Activated effector memory CD4-positive, alpha-beta T cell treated with Interleukin-2 at 50 U/mL for 16 hours (primary cell): ENCODE data around the gene TTLL1.
"Not testable (repeated sequence)": the region's sequence is repeated elsewhere in the genome, so short reads cannot be mapped to it uniquely, and the experiment has no call there.

Experiments
- DNase-seq: peaks from one replicate; pipeline ENCODE4 v3.0.0-alpha.2; 2020

The TTLL1 gene

DNA sequence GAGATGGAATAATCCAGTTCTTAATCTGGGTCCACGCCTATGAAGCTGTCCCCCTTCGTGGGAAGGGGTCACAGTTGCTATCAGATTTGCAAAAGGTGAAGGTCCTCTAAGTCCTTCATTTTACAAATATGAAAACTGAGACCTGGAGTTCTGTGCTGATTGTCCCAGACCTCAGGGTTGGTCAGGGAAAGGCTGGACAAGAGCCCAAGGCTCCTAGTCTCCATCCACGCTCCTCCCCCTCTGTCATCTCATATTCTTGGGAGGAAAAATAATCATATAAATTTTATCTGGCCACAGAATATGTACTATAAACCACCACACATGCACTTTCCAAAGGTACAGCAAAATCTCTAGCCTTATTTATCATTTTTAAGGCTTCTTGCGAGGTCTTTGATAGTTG, 79.7 kb downstream of the TTLL1 start:
- no peak for DNase-seq

DNA sequence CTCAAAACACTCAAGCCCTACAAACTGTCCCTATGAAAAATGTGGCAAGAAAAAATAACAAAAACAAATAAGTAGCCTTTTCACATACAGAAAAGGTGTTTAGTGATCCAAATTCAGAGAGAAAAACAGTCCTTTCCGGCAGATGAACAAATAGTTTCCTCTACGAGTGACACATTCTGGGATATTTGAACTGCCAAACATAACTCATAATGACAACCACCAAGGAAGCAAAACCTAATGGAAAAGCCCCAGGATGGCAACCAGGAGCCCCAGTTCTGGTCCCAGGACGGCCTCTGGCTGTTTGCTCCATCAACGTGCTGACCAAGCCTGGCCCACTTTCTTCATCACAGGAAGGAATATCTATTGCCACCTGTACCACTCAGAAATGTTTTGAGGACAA, 80.3 kb downstream of the TTLL1 start:
- no peak for DNase-seq

DNA sequence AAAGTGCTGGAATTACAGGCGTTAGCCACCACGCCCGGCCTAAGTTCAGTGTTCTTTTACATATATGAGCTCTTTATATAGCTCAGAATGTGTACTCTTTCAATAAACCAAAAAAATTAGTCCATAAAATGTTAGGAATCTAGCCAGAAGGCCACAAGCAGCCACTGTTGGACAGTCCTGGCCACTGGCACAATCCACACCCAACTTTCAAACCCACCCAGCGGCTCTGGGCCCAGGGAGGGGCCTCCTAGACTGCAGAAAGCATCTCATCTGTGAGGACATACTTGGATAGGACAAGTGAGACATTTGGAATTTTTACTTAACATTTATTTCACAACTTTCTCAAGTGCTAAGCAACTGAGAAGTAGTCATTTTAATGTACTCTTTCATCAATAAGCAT, 80.7 kb downstream of the TTLL1 start:
- no peak for DNase-seq

DNA sequence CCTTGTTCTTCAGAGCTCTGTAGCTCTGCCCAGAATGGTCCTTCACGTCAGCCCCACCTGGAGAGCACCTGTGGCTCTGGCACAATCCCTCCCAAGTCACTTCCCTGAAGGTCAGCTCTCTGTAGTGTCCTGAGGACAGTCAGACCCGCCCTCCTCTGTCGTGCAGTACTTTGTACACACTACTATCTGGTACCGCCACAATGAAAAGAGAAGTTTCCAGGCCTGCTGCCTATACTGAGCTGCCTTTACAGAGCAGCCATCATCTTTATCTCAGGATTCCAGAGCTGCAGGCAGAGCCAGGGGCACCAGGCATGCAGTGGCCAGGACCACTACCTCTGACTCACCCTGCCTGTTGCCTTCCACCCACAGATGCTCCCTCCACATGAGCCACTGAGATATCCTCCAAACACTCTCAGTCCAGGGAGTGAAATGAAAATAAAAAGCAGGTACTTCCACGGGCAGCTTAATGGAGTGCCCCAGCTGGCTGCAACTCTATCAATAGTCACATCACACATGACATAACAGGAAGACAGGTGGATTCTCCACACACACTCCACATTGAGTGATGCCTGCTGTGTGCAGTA, 81.6 kb downstream of the TTLL1 start:
- no peak for DNase-seq

DNA sequence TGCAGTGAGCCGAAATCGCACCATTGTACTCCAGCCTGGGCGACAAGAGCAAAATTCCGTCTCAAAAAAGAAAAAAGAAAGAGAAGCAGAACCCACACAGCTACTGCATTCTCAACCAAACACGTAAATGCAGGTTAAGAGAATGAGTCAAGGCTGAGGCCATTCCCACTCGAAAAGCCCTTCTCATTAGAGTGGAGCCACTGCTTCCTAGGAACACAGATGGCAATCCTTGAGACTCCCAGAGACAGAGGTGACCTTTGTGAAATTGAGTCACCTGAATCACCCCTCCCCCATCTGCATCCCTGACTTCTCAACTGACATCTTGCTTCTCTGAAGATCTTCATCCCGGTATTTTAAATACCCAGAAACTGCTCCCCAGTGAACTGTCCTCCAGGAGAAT, 82.4 kb downstream of the TTLL1 start:
- no peak for DNase-seq

DNA sequence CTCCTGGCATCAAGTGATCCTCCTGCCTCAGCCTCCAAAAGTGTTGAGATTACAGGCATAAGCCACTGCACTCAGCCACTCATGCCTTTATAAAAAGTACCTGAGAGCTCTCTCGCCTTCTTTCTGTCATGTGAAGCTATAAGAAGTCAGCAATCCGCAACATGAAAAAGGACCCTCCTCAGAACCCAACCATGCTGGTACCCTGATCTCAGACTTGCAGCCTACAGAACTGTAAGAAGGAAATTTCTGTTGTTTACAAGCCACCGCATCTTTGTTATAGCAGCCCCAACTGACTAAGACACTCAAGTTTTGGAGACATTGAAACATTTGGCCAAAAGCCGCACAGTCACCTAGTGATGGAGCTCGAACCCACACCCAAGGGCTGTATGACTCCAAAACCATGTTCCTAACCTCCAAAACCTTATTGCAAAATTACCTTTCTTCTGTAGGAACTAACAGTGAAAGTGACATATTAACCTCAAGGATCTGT, 83.1 kb downstream of the TTLL1 start:
- DNase-seq, result no peak

DNA sequence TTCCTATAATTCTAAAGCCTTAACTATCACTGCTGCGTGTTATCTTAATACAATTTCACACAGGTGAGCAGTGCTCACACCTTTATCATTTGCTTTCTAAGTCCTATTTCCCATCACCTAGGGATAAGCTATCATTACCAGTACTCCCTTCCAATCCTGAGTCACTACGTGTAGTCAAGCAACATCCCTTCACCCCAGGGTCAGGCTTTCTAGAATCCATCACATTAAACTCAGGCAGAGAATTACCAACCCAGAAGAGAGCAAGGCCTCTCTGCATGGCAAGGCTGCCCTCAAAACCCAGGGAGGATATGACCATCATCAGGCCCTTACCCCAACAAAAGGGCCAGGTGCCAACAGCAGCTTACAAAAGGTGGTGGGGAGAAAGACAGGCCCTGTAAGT, 84.1 kb downstream of the TTLL1 start:
- DNase-seq, result no peak

DNA sequence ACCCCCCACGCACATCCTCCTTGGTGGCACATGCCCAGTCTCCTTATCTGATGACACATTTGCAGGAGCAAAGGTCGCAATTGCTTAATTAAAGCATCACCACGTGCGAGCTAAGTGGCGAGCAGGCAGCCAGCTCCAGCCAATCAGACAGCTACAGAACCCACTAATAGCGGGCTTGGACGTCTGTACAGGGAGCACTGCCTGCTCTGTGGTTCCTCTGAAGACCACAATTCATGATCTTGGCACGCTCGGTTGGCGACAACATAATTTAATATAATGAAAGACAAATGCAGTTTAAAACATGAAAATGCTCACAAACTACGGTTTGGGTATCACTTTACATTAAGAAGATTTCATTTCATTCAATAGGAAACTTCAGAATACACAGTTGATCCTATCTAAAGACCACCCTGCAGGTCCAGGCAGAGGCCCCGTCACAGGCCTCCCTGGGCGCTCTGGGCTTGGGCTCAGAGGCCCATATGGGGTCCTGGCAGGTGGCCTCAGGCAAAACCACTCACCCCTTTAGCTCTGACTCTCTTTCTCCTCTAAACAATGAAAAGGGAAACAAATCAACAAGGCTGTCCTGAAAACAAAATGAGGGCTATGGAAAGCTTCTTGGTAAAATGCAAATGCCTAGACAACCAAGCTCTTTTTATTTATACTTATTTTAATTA, 84.7 kb downstream of the TTLL1 start:
- no peak for DNase-seq

DNA sequence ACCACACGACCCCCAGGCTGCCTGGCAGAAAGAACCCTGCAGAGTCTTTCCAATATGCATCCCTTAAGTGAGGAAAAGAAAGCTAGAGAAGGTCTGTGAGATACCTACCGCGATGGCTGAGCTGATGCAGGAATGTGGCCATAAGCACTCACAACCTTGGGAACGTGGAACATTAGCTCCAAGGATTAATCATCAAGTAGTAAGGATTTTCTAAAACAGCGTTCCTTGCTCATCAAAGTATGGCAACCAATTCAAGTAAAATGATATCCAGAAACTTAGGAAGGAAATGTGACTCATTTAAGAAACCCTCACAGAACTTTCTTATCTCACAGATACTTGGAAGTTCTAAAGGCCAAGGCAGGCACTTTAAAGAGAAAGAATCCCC, 87.0 kb downstream of the TTLL1 start:
- no peak for DNase-seq

DNA sequence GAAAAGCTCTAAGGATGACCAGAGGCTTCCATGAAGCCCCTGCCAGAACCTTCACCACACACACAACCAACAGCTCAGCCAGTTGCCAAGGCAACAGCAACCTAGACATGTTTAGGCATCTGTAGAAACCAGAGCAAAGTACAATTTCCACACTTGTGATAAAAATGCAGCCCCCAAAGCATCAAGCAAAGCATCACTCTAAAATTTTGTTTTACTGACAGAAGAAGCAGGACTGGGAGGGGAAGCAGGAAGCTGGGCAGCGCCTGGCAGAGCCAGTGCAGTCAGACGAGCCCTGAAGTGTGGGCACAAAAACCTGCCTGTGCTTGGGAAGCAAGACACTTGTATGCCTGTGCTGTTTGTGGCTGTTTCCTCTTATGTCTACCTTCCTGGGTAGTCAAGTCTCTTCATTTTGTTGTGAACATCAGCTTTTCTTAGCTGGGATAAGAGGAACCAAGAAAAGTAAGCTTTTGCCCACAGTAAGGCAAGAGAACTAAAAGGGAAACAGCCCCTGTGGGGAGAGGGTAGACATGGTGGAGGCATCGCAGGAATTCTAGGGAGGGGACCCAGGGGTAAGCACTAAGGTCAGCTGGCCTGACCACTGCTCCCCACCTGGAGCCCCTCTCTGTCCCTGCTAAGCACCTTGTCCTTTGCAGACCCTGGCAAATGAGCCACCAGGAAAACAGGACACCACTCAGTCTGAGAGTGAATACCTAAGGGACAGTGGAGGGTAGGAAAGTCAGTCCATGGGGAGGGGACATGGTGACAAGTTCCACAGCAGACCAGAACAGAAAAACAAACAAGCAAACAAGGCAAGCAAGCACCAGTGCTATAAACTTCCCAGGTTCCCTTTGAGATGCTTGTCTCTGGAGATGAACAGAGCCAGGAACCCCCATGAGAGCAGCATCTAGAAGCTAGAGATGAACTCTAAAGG, 87.7 kb downstream of the TTLL1 start:
- DNase-seq, result no peak

DNA sequence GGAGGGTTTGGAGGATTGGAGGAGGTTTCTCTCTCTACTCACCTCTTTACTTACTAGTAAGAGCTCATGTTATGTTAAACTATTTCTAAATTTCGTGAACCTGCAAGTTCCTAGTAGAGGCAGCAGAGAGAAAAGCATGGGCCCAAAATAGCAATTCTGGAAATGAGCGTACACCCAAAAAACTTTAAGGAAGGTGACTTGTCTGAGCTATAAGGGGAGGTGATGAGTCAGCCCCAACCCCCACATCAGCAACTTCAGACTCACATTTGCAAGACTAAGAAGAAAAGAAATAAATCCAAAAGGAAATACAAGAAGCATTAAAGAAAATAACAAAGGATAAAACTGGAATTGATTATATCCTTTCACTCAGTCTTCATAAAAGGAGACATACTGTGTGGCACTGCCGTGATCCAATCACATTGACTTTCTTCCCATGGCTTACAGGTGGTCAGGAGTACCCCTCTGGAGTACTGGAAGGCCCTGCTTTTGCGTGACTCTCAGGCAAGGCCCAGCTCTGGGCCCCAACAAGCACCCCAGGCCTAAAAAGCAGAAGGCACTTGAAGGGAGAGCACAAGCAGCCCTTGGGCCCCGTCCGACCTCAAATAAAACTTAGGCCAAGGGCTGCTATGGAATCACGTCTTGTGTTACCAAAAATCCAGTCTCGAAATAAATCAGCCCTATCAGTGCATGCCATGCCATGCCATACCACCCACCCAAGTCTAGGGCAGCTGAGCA, 88.6 kb downstream of the TTLL1 start:
- DNase-seq, result no peak

DNA sequence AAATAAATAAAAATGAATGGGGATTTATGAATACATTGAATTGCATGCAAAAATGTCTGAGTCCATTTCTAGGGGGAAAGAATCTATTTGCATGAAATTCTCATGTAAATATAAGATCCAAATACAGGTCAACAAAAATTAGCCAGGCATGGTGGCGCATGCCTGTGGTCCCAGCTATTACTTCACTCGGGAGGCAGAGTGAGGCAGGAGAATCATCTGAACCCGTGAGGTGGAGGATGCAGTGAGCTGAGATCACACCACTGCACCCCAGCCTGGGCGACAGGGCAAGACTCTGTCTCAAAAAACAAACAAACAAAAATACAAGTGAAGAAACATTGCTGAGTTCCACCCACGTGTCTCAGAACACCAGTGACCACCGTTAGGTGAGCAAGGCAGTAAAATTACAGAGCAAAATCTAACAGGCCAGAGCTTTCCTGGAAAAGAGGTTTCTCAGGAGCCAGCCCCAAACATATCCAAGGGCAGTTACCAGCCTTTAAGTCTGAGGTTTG, 91.6 kb downstream of the TTLL1 start:
- DNase-seq, result no peak

DNA sequence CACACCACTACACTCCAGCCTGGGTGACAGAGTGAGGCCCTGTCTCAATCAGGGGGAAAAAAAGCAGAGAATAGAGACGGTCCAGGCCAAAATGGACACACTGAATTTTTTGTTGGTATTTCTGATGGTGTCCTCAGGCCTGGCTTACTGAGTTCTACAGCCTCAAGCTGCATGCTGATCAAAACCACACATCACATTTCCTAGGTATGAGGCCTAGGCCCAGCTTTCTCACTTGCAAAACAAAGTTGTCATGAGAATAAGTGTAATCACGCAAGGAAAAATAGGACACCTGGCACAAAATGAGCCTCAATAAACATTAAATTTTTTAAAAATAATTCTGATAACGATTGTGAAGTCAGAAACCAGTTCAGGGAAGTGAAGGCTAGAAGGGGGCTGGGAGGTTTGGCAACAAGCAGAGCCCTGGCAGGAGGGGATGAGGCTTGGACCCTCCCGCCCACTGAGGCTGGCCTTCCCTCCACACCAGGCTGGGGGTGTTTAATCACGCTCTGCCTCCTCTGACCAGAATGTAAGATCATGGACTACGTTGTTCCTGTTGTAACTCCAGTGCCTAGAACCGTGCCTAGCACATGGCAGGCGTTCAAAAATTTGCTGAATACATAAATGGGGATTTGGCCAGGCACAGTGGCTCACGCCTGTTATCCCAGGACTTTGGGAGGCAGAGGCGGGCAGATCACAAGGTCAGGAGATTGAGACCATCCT, 92.4 kb downstream of the TTLL1 start:
- no peak for DNase-seq

DNA sequence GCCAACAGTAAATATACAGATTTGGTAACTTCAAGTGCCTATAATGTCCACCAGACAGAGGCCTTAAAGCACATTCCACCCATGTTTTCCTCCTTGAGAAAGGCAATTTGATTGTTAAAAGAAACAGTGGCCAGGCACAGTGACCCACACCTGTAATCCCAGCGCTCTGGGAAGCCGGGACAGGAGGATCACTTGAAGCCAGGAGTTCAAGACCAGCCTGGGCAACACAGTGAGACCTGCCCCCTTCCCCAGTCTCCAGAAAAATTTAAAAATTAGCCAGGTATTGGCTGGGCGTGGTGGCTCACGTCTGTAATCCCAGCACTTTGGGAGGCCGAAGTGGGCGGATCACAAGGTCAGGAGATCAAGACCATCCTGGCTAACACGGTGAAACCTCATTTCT, 93.5 kb downstream of the TTLL1 start:
- not testable (repeated sequence) for DNase-seq

DNA sequence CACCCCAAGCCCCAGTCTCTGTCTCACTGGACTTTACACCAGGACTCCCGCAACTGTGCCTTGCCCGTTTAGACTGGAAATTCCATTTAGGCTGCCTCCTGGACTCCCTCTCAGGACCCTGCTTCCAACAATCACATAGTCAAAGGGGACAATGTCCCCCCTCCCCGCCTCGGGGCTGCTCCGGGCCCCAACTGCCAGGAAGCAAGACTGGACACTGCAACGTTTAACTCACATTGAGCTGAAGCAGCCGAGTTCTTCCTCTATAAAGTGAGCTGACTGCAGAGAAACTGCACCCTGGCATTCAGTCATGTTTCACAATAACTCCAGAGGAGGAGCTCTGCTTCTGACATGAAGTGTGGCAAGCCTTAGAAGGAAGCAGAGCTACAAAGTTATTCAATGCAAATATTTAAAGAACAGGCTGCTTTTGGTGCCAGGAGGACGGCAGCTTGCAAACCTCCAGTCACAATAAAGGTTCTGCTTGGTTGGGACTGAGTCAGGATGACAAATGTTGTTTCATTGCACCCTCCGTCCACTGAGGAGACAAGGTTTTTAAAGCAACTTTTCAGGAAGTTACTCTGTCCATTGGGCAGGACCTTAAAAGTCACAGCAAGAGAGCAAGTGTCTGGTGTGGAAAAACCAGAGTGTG, 94.2 kb downstream of the TTLL1 start:
- DNase-seq, result no peak

DNA sequence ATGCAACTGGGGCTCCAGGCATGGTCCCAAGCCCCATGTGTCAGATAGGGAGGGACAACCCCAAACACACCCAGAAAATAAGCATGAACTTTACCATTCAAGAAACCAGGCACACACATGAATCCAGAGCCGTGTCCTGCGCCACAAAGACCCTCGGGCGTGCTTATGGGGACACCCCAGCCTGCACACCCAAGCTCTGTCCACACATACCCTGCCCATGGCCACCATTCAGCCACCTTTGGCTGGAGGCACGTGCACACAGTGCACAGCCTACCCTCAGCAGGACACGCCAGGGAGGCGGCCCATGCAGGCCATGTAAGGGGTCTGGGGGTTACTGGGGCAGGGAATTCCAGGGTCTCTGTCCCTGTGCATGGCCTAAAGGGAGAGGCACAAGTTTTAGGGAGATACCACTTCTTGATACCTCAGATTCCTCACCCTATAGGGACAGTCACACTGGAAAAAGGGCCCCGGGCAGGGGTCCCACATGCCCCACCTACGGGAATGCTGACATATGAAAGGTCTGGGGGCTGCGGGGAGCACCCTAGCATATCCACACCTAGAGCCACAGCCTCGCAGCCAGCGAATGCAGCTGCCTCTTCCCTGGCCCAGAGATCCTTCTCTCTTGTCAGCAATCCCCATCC, 94.8 kb downstream of the TTLL1 start:
- DNase-seq, result no peak

DNA sequence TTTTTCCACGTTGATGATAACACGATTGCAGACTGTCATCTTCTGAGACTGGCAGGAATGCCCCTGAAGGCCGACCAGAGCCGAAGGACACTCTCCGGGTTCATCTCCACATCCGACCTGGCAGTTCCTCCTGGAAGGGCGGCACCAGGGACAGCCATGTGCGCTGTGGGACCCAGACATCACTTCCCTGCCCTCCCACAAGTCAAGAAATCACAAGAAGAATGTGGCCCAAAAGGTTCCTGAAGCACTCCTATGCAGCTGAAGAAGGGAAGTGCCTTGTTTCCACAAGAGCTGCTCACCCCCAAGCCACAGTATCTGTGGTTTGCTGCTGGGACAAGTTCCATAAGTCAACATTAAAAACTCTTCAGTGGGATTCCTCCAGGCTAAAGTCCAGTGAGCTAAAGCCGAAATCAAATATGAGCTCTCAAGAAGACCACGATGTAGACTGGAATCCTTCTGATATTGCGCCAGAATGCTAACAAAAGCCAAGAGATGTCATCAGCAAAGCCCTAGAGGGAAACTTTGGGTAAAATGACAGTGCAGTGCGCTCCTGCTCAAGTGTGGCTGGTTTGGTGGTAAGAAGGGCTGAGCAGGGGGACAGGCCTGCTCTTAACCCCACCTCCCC, 95.4 kb downstream of the TTLL1 start:
- no peak for DNase-seq

DNA sequence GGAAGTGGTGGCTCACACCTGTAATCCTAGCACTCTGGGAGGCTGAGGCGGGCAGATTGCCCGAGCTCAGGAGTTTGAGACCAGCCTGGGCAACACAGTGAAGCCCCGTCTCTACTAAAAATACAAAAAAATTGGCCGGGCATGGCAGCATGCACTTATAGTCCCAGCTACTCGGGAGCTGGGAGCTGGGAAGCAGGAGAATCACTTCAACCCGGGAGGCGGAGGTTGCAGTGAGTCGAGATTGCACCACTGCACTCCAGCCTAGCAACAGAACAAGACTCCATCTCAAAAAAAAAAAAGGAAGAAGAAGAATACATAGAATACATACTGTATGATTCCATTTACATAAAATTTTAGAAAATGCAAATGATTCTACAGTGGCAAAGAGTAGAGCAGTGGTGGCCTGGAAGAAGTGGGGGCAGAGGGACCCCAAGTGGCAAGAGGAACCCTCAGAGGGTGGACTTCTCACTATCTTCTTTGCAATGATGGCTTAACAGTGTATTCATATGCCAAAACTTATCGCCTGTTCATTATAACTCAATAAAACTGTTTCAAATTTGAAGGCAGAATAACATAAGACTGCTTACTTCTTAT, 96.2 kb downstream of the TTLL1 start:
- no peak for DNase-seq

DNA sequence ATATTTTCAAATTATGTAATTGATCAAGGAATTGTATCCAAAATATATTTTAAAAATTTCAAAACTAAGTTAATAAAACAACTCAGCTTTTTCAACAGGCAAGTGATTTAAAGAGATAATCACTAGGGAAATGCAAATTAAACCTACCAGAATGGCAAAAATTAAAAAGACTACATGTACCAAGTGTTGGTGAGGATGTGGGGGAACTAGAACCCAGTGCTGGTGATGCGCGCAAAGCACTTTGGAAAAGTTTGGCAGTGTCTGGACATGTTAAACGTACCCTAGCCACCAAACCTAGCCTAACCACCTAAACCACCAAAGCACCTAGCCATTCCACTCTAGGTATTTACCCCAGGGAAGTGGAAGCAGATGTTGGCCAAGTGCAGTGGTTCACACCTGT, 97.1 kb downstream of the TTLL1 start:
- DNase-seq, result no peak

DNA sequence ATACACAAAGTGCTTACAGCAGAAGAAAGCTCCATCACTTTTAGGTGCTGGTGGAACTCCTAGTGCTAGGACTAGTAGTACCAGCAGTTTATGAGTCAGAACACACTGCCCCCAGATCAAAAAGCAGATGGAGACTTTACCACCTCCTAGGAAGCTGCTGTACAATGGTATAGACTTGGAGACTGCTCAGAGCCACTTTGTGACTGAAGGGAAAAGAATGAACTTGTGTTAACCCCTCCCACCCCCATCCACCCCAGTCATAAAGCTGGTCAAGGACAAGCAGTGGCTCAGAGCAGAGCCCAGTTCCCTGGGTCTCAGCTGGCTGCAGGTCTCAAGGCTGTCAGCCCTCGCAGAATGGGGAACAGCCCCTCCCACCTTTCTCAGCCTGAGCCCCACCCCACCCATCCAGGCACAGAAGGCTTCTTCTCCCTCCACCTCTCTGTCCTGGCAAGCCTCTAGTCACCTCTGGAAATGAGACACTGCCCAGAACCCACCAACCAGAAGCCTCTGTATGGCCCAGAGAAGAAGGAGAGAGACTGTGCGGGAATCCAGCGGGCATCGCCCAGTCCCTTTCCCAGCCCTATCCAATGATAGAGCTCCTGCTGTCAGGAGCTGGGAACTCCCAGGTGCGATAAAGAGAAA, 98.1 kb downstream of the TTLL1 start:
- no peak for DNase-seq
